Ascending aorta (tissue), 2 donors: ENCODE measurements around the gene LTBP2. TPM values are rescaled to one million over a fixed set of nuclear protein-coding genes. Genes with fewer than 3 reads are reported as not detected.

Source experiments
- DNase-seq, 2 donors: peaks; one replicate each; pipeline ENCODE4 v3.0.0-alpha.2; 2019; ENCODE audit warnings: low spot score in 2 of 2
- H3K27ac ChIP-seq, 2 donors: fragments of 200-600 bp; sonication (generic); one replicate each; pipeline ENCODE4 v1.5.1; 2016 to 2017; ENCODE audit warnings: mild to moderate bottlenecking in 1 of 2
- H3K27me3 ChIP-seq: fragments of 200-600 bp; sonication (generic); one replicate; pipeline ENCODE4 v1.5.1; 2017
- H3K36me3 ChIP-seq, 2 donors: fragments of 200-600 bp; sonication (generic); one replicate each; pipeline ENCODE4 v1.5.1; 2016
- H3K4me1 ChIP-seq, 2 donors: fragments of 200-600 bp; sonication (generic); one replicate each; pipeline ENCODE4 v1.5.1; 2016 to 2017; ENCODE audit warnings: mild to moderate bottlenecking in 1 of 2
- H3K4me3 ChIP-seq, 2 donors: fragments of 200-600 bp; sonication (generic); one replicate each; pipeline ENCODE4 v1.5.1; 2016 to 2017; ENCODE audit warnings: mild to moderate bottlenecking in 1 of 2
- H3K9me3 ChIP-seq, 2 donors: fragments of 200-600 bp; sonication (generic); one replicate each; pipeline ENCODE4 v1.5.1; 2016
- intact Hi-C: fragments of 100-400 bp; cut with DNase I; formaldehyde crosslinking; loops from one replicate; pipeline ENCODE4 v1.15.1; 2023
- total RNA-seq: library from RNA; depleted of rRNA; stranded (reverse); fragments of >200 nt; gene quantifications from one replicate; pipeline ENCODE4 v1.1.0, GENCODE V29; 2016
- TF ChIP-seq, protein P1 (sequence below), 3 experiments: fragments of 200-600 bp in 2 of 3; fragments of 450-650 bp in 1 of 3; sonication (generic) in 2 of 3; IDR thresholded peaks; one replicate each; pipeline ENCODE4 v1.5.1; 2016 to 2019; ENCODE audit warnings: antibody characterized with exemption in 3 of 3, mild to moderate bottlenecking in 1 of 3, moderate library complexity in 1 of 3

Gene LTBP2
- total RNA-seq, 1 donor from 2014 or later, result 383 TPM

DNA sequence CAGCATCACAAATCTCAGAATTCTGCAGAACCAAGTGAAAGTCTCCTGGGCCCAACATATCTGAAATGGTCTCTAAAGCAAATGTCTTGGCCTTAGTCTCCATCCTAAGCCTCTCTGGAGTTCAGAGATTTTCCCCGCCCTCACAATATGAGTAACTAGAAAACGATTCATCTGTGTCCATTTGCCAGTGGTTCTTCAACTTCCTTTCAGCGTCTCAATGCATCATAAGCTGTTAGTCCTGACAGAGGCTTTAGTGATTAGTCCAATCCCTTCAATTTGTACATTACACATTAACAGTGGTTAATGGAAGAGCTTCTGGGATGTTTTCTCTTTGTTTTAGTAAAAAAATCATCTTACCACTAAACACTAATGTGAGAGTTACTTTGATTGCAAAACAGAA is 136.4 kb downstream of the LTBP2 start:
- Histone ChIP-seq H3K27me3 (no peaks in the 10 kb centered on the region), H3K4me3 (no peak overlapping the region), H3K4me1 (peaks cover 4 to 13% of the 10 kb centered on the region in 2 donors), H3K36me3 (peaks cover 6 to 41% of the 10 kb centered on the region in 2 donors), H3K27ac (peak overlapping the region; percentile 59 to 69), H3K9me3 (no peaks in the 10 kb centered on the region)
- intact Hi-C loops, result no loop called here
- TF ChIP-seq, protein P1, sequence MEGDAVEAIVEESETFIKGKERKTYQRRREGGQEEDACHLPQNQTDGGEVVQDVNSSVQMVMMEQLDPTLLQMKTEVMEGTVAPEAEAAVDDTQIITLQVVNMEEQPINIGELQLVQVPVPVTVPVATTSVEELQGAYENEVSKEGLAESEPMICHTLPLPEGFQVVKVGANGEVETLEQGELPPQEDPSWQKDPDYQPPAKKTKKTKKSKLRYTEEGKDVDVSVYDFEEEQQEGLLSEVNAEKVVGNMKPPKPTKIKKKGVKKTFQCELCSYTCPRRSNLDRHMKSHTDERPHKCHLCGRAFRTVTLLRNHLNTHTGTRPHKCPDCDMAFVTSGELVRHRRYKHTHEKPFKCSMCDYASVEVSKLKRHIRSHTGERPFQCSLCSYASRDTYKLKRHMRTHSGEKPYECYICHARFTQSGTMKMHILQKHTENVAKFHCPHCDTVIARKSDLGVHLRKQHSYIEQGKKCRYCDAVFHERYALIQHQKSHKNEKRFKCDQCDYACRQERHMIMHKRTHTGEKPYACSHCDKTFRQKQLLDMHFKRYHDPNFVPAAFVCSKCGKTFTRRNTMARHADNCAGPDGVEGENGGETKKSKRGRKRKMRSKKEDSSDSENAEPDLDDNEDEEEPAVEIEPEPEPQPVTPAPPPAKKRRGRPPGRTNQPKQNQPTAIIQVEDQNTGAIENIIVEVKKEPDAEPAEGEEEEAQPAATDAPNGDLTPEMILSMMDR (IDR thresholded peaks at IDR 0.05), result no peak
- DNase-seq, result no peak

DNA sequence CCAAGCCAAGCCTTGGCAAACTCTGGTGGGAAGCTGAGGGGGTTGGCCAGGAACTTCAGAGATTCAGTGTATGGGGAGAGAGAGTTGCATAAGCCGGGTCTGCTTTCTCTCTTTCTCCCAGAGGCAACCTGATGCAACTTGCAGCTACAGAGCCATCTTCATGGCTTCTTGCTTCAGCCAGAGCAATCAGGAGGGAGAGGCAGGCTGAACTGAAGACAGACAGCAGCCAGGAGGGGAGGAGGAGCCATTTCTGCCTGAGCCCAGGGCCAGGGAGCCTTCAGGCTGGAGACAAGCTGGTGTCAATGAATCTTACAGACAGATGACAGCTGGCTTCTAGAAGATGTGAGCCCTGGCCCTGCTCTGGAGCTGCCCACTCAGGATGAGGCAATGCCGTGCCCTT is 137.7 kb downstream of the LTBP2 start:
- Histone ChIP-seq H3K9me3 (no peaks in the 10 kb centered on the region), H3K36me3 (peaks cover 0 to 28% of the 10 kb centered on the region in 2 donors), H3K27me3 (no peaks in the 10 kb centered on the region), H3K4me1 (peaks cover 7 to 24% of the 10 kb centered on the region in 2 donors), H3K27ac (peak overlapping the region; percentile 50 to 59), H3K4me3 (no peak overlapping the region)
- DNase-seq, result no peak
- TF ChIP-seq, protein P1 (IDR thresholded peaks at IDR 0.05), result no peak
- intact Hi-C loops, result no loop called here

DNA sequence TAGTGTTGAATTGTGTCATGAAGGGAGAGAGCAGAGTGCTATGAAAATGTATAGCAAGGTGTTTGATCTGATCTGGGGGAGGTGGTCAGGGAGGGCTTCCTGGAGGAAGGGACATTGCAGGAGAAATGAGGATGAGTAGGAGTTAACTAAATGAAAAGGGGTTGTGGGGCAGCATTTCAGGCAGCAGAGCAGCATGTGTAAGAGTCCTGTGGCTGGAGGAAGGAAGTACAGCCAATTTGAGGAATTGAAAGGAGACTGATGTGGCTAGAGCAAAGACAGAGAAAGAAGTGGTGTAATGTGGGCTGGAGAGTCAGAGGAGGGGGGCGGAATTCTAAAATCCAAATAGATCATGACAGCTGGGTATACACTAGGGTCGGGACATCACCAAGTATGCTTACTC is 139.4 kb downstream of the LTBP2 start:
- Histone ChIP-seq H3K27me3 (no peaks in the 10 kb centered on the region), H3K4me3 (no peak overlapping the region), H3K27ac (no peak overlapping the region), H3K36me3 (peaks cover 0 to 17% of the 10 kb centered on the region in 2 donors), H3K4me1 (peaks cover 10 to 31% of the 10 kb centered on the region in 2 donors), H3K9me3 (no peaks in the 10 kb centered on the region)
- no peak for DNase-seq
- TF ChIP-seq, protein P1 (IDR thresholded peaks at IDR 0.05), result no peak
- intact Hi-C loops, result no loop called here

DNA sequence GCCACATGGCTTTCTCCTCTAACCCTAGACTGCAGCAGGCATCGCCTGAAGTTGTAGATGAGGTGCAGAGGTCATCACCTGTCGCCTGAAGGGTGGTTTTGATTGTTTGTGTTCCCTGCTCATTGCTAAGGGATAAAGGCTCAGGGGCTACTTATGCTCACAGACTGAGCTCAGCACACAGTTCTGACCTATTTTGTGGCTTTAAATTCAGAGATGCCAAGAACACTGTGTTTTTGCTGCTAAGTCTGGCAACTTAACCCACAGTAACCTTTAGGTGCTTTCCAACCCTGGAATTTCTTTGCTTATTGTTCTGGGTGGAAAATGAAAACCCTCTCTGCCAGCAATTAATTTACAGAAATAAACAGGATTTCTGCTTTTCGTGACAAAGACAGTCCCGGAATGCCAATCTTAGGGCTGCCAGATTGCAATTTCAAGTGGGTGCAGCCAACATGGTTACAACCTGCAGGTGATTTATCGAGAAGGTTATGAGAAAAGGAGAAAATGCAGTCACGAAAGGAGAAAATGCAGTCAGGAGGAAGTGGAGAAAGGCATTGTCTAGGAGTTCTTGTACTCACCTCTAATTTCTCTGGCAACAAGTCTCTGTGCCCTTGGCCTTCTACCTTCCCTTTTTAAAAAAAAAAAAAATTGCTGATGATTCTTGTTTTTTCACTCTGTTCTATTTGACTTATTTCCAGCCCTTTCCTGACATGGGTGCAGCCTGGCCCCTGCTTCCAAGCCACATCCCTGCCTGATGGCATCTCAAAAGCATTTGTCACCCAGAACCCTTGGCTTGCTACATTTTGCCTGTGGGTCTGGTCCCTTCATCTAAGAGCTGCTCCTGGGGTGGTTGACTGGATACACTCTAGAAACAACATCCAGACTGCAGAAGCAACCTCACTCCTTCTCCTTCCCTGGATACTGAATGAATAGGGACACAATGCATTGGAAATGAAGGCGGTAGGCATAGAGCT is 142.2 kb downstream of the LTBP2 start:
- TF ChIP-seq, protein P1 (IDR thresholded peaks at IDR 0.05), result no peak
- no peak for DNase-seq

DNA sequence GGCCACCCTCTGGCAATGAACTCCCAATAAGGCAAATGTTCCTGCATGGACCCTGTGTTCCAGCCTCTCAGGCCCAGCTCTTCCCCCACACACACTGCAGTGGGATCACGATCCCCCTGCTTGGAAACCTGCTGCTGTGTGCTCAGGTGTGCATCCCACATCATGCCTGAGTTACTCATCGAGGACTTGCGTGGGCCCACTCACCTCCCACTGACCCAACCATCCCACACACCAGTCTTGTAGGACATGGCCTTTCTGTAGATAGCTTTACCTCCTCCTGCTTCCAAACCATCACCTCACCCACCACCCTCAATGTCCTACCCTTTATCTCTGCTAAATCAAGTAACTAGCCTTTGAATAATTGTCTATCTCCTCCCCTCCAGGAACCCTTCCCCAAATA is 143.5 kb downstream of the LTBP2 start:
- Histone ChIP-seq H3K27me3 (no peaks in the 10 kb centered on the region), H3K27ac (peak overlapping the region in 1 of 2 donors; percentile 41), H3K9me3 (no peaks in the 10 kb centered on the region), H3K4me1 (peaks cover 6 to 19% of the 10 kb centered on the region in 2 donors), H3K4me3 (no peak overlapping the region), H3K36me3 (peaks cover 0 to 8% of the 10 kb centered on the region in 2 donors)
- intact Hi-C loops, result no loop called here
- no peak for DNase-seq
- TF ChIP-seq, protein P1 (IDR thresholded peaks at IDR 0.05), result no peak

More for the DNA sequence above, 142.2 kb downstream of the LTBP2 start:
- H3K9me3 ChIP-seq, result no peaks in the 10 kb centered on the region
- peaks cover 0 to 17% of the 10 kb centered on the region in 2 donors for H3K36me3 ChIP-seq
- peaks cover 6 to 19% of the 10 kb centered on the region in 2 donors for H3K4me1 ChIP-seq
- H3K27me3 ChIP-seq, result no peaks in the 10 kb centered on the region
- H3K27ac ChIP-seq, result peak overlapping the region; percentile 34 to 49
- peak overlapping the region in 1 of 2 donors; percentile 31 for H3K4me3 ChIP-seq
- intact Hi-C loops, result no loop called here
